DMS79 (cell line): Measurements from ENCODE around the gene LAMA3.

ENCODE experiments used
- DNase-seq: peaks from one replicate; lab custom pipeline; 2025; lab: John Stamatoyannopoulos, UW

Gene LAMA3

GRCh38 chr18:24003903-24004640 is 314.8 kb downstream of the LAMA3 start:
- no peak for DNase-seq
